ENCODE measurements around the gene LRCH2.

The LRCH2 gene

DNA sequence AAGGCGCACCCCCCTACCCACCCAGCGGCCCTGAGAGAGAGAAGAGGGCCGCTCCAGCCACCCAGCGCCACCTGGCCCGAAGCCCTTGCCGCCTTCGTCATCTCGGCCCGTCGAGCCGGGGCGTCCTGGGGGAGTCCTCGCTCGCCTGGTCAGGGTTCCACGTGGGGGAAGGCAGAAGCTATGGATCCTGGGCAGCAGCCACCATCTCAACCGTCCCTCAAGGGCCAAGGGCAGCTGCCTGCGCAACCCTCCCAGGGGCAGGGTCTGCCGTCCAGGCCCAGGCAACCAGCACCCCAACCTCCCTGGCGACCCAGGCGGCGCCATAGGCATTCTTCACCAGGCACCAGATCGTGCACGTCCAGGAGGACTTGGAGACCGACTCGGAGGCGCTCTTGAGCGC is 165.0 kb downstream of the LRCH2 start:
- Histone ChIP-seq H3K36me3 (ENCODE audit: control insufficient read depth, insufficient read depth, low read length) (no peaks in the 10 kb centered on the region), H3K27me3 (ENCODE audit: control insufficient read depth, insufficient read depth, low read length, poor library complexity, severe bottlenecking) (no peaks in the 10 kb centered on the region)
- 94 to 95% methylated on average over 27 of the region's 27 CpGs for WGBS, 2 experiments

DNA sequence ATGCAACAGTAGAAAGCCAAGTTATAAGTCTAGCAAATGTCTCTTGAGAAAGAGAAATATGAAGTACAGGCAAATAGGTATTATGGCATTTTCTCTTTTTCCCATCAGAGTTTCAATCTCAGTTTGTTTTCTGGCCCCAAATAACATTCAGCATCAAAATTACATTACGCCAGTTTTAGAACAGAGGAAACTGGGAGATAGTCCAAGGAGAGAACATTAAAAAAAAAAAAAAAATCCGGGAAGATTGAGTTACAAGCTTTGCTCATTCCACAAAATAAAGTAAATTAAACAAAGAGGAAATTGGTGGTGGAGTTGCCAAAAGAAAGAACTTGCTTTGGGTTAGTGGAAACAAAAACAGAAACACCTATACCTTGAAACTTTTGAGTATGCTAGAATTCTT is 166.1 kb downstream of the LRCH2 start:
- H3K4me3 ChIP-seq (ENCODE audit: insufficient read depth, low read depth, low read length): no peak overlapping the region
- no peaks in the 10 kb centered on the region for H3K4me1 ChIP-seq (ENCODE audit: control insufficient read depth, insufficient read depth, low read length)
- H3K27ac ChIP-seq (ENCODE audit: insufficient read depth, low read depth, low read length, poor library complexity, severe bottlenecking): no peak overlapping the region
- 100% methylated on average over 1 of the region's 2 CpGs for WGBS, 2 experiments
- no peaks in the 10 kb centered on the region for H3K9me3 ChIP-seq (ENCODE audit: control insufficient read depth, low read length)
- no peaks in the 10 kb centered on the region for H3K36me3 ChIP-seq (ENCODE audit: control insufficient read depth, insufficient read depth, low read length)
- no peaks in the 10 kb centered on the region for H3K27me3 ChIP-seq (ENCODE audit: control insufficient read depth, insufficient read depth, low read length, poor library complexity, severe bottlenecking)

More for the DNA sequence above, 165.0 kb downstream of the LRCH2 start:
- Histone ChIP-seq H3K9me3 (ENCODE audit: control insufficient read depth, low read length) (no peaks in the 10 kb centered on the region), H3K27ac (ENCODE audit: insufficient read depth, low read depth, low read length, poor library complexity, severe bottlenecking) (no peak overlapping the region), H3K4me3 (ENCODE audit: insufficient read depth, low read depth, low read length) (no peak overlapping the region), H3K4me1 (ENCODE audit: control insufficient read depth, insufficient read depth, low read length) (no peaks in the 10 kb centered on the region)

DNA sequence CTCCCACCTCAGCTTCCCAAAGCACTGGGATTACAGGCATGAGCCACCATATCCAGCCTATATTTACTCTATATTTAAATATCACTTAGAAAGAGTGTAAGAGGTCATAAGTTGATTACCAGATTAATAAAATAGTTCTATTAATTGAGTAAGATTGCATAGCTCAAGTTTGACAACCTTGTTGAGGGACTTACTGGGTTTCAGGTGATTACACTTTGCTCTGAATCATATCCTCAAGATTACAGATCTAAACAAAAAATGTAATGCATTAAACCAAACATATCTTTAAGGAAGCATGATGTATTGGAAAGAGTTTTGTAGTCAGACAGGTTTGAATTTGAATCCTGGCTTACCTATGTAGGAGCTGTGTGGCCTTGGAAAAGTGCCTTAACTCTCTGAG is 168.6 kb downstream of the LRCH2 start:
- no peaks in the 10 kb centered on the region for H3K4me1 ChIP-seq (ENCODE audit: control insufficient read depth, insufficient read depth, low read length)
- no peak overlapping the region for H3K4me3 ChIP-seq (ENCODE audit: insufficient read depth, low read depth, low read length)
- H3K27me3 ChIP-seq (ENCODE audit: control insufficient read depth, insufficient read depth, low read length, poor library complexity, severe bottlenecking): no peaks in the 10 kb centered on the region
- H3K36me3 ChIP-seq (ENCODE audit: control insufficient read depth, insufficient read depth, low read length): no peaks in the 10 kb centered on the region
- H3K27ac ChIP-seq (ENCODE audit: insufficient read depth, low read depth, low read length, poor library complexity, severe bottlenecking): no peak overlapping the region
- no peaks in the 10 kb centered on the region for H3K9me3 ChIP-seq (ENCODE audit: control insufficient read depth, low read length)

All from ectodermal cell (in vitro differentiated cells).